PC-3 (cell line): Measurements from ENCODE around the gene ZFP1. TPM values are rescaled to one million over a fixed set of nuclear protein-coding genes. Genes with fewer than 3 reads are reported as not detected.

ENCODE experiments used
- ATAC-seq: fragments of 200-7000 bp; cut with Tn5 transposase; 2 replicates; pipeline ENCODE4 v1.9.1; 2020; ENCODE audit warnings: mild to moderate bottlenecking, moderate library complexity
- BruUV-seq: library from RNA; stranded (reverse); fragments of 400-500 nt; replicated peaks from 2 replicates; lab custom pipeline; 2021; lab: Mats Ljungman, UMichigan
- CTCF ChIA-PET: fragments of 300-600 bp; sonication (Branson Sonifier 250); formaldehyde crosslinking; loops from one replicate; lab custom pipeline; 2022; ENCODE audit warnings: antibody characterized with exemption; lab: Charles Lee
- POLR2A ChIA-PET: fragments of 300-600 bp; sonication (Branson Sonifier 250); formaldehyde crosslinking; loops from one replicate; lab custom pipeline; 2022; ENCODE audit warnings: antibody characterized with exemption; ENCODE audit not compliant: unreplicated experiment; lab: Charles Lee
- DNase-seq: peaks from one replicate; pipeline ENCODE4 v3.0.0-alpha.2; 2015
- H2AFZ ChIP-seq: fragments of 300-600 bp; sonication (generic); 2 replicates; pipeline ENCODE4 v1.6.0; 2016; ENCODE audit warnings: antibody characterized with exemption, low read length
- H3F3A ChIP-seq: fragments of 300-600 bp; sonication (generic); one replicate; pipeline ENCODE4 v1.6.0; 2017; ENCODE audit warnings: antibody characterized with exemption, low read length, control low read depth, mild to moderate bottlenecking; ENCODE audit not compliant: unreplicated experiment
- H3K27ac ChIP-seq: fragments of 300-600 bp; sonication (generic); 2 replicates; pipeline ENCODE4 v1.5.1; 2016; ENCODE audit warnings: mild to moderate bottlenecking, low read length
- H3K27me3 ChIP-seq: fragments of 300-600 bp; sonication (generic); 2 replicates; pipeline ENCODE4 v1.6.1; 2016; ENCODE audit warnings: low read length, mixed read lengths
- H3K36me3 ChIP-seq: fragments of 300-600 bp; sonication (generic); 2 replicates; pipeline ENCODE4 v1.6.1; 2016; ENCODE audit warnings: low read depth, mixed run types, low read length, mixed read lengths
- H3K4me1 ChIP-seq: fragments of 300-600 bp; sonication (generic); 2 replicates; pipeline ENCODE4 v1.5.1; 2016; ENCODE audit warnings: low read length; ENCODE audit not compliant: insufficient read depth
- H3K4me2 ChIP-seq: fragments of 300-600 bp; sonication (generic); 2 replicates; pipeline ENCODE4 v1.6.0; 2016; ENCODE audit warnings: low read length
- H3K4me3 ChIP-seq: fragments of 300-600 bp; sonication (generic); 2 replicates; pipeline ENCODE4 v1.5.1; 2016; ENCODE audit warnings: mild to moderate bottlenecking, low read length, mixed read lengths
- H3K79me2 ChIP-seq: fragments of 300-600 bp; sonication (generic); 2 replicates; pipeline ENCODE4 v1.6.1; 2017; ENCODE audit warnings: low read length, mixed read lengths
- H3K9ac ChIP-seq: fragments of 300-600 bp; sonication (generic); 2 replicates; pipeline ENCODE4 v1.6.0; 2016; ENCODE audit warnings: mild to moderate bottlenecking, low read length
- H3K9me2 ChIP-seq: fragments of 300-600 bp; sonication (generic); replicated peaks from 2 replicates; pipeline ENCODE4 v1.6.1; 2016; ENCODE audit warnings: mixed run types, low read length, mixed read lengths
- H3K9me3 ChIP-seq: fragments of 300-600 bp; sonication (generic); 2 replicates; pipeline ENCODE4 v1.6.1; 2016; ENCODE audit warnings: low read length, mixed read lengths
- H4K20me1 ChIP-seq: fragments of 300-600 bp; sonication (generic); 2 replicates; pipeline ENCODE4 v1.6.1; 2016; ENCODE audit warnings: low read length, mixed read lengths
- CTCF ChIP-seq: fragments of 300-600 bp; sonication (generic); conservative IDR thresholded peaks from 2 replicates; pipeline ENCODE4 v1.5.1; 2017; ENCODE audit warnings: antibody characterized with exemption, low read depth, mild to moderate bottlenecking, low read length
- EZH2 ChIP-seq: fragments of 300-600 bp; sonication (generic); IDR thresholded peaks from one replicate; pipeline ENCODE4 v1.6.1; 2017; ENCODE audit warnings: antibody characterized with exemption, mild to moderate bottlenecking, low read length; ENCODE audit not compliant: unreplicated experiment
- EZH2phosphoT487 ChIP-seq: fragments of 300-600 bp; sonication (generic); IDR thresholded peaks from 2 replicates; pipeline ENCODE4 v1.6.1; 2018; ENCODE audit warnings: mild to moderate bottlenecking, antibody characterized with exemption, low read length, borderline replicate concordance
- intact Hi-C: fragments of 100-400 bp; cut with micrococcal nuclease; formaldehyde crosslinking; loops from 2 replicates; pipeline ENCODE4 v1.9.0; 2023
- total RNA-seq: library from RNA; depleted of rRNA; stranded (reverse); fragments of >200 nt; gene quantifications from 2 replicates; pipeline ENCODE4 v1.2.3, GENCODE V29; 2014

The ZFP1 gene
- total RNA-seq, 1 experiment from 2014 or later = 3.3 TPM

- Histone ChIP-seq H3K9me2 (no peaks in the 10 kb centered on the region), H3K27ac (no peak overlapping the region), H3K36me3 (no peaks in the 10 kb centered on the region), H4K20me1 (no peaks in the 10 kb centered on the region), H3K4me3 (no peak overlapping the region), H3K4me2 (no peak overlapping the region), H2AFZ (no peak overlapping the region), H3K9ac (no peak overlapping the region), H3K4me1 (peaks cover 37% of the 10 kb centered on the region), H3K79me2 (peaks cover 4% of the 10 kb centered on the region; the same call in 1 of the 2 replicates), H3K9me3 (no peaks in the 10 kb centered on the region), H3K27me3 (no peaks in the 10 kb centered on the region), H3F3A (peaks cover 3% of the 10 kb centered on the region)
- intact Hi-C loops = no loop called here
- ATAC-seq (no peak), DNase-seq (no peak)
- POLR2A ChIA-PET = no interaction called here
- TF ChIP-seq EZH2phosphoT487 (no peak), CTCF (no peak), EZH2 (no peak)
- no TSS peak for BruUV-seq
- CTCF ChIA-PET = no interaction called here
These were observed 35.4 kb upstream of the ZFP1 start for GRCh38 chr16:75112734-75113491.

- ChIA-PET POLR2A (no interaction called here), CTCF (no interaction called here)
- Histone ChIP-seq H3K4me3 (no peak overlapping the region), H3K9me2 (no peaks in the 10 kb centered on the region), H3K79me2 (peaks cover 4% of the 10 kb centered on the region; the same call in 1 of the 2 replicates), H3K27me3 (no peaks in the 10 kb centered on the region), H3K4me1 (peaks cover 30% of the 10 kb centered on the region), H3K36me3 (no peaks in the 10 kb centered on the region), H2AFZ (no peak overlapping the region), H3F3A (peaks cover 3% of the 10 kb centered on the region), H4K20me1 (no peaks in the 10 kb centered on the region), H3K9ac (no peak overlapping the region), H3K9me3 (no peaks in the 10 kb centered on the region), H3K4me2 (no peak overlapping the region), H3K27ac (no peak overlapping the region)
- ATAC-seq (no peak), DNase-seq (no peak)
- intact Hi-C loops = no loop called here
- no TSS peak for BruUV-seq
- TF ChIP-seq EZH2 (no peak), EZH2phosphoT487 (no peak), CTCF (no peak)
These were observed 34.7 kb upstream of the ZFP1 start for GRCh38 chr16:75113541-75114121.
